Uterus (tissue), 4 donors: Measurements from ENCODE around the gene CCNDBP1. TPM values are rescaled to one million over a fixed set of nuclear protein-coding genes. Genes with fewer than 3 reads are reported as not detected.

Experiments used
- DNase-seq, 2 donors: peaks; one replicate each; pipeline ENCODE4 v3.0.0-alpha.2; 2019 to 2020
- H3K27ac ChIP-seq, 2 donors: fragments of 200-600 bp; sonication (generic); 1 replicate in 1 of 2; 2 replicates in 1 of 2; pipeline ENCODE4 v1.5.1; 2016 to 2018
- H3K27me3 ChIP-seq, 2 donors: fragments of 200-600 bp; sonication (generic); one replicate each; pipeline ENCODE4 v1.5.1; 2018 to 2019; ENCODE audit warnings: control low read depth in 1 of 2
- H3K36me3 ChIP-seq, 2 donors: fragments of 200-600 bp; sonication (generic); one replicate each; pipeline ENCODE4 v1.5.1; 2019; ENCODE audit warnings: control low read depth in 1 of 2
- H3K4me1 ChIP-seq, 2 donors: fragments of 200-600 bp; sonication (generic); one replicate each; pipeline ENCODE4 v1.5.1; 2018 to 2019; ENCODE audit warnings: control low read depth in 1 of 2
- H3K4me3 ChIP-seq, 2 donors: fragments of 200-600 bp; sonication (generic); 1 replicate in 1 of 2; 2 replicates in 1 of 2; pipeline ENCODE4 v1.5.1; 2018 to 2019; ENCODE audit warnings: mild to moderate bottlenecking in 1 of 2
- H3K9me3 ChIP-seq, 2 donors: fragments of 200-600 bp; sonication (generic); one replicate each; pipeline ENCODE4 v1.5.1; 2019; ENCODE audit warnings: control low read depth in 1 of 2
- POLR2A ChIP-seq, 2 donors: fragments of 450-650 bp; IDR thresholded peaks; one replicate each; pipeline ENCODE4 v1.6.1; 2016; ENCODE audit warnings: antibody characterized with exemption in 2 of 2, mild to moderate bottlenecking in 1 of 2, moderate library complexity in 1 of 2
- intact Hi-C: fragments of 100-400 bp; cut with DNase I; formaldehyde crosslinking; loops from one replicate; pipeline ENCODE4 v1.15.1; 2023; ENCODE audit warnings: low total_unique reads
- total RNA-seq, 4 donors: library from RNA; depleted of rRNA in 3 of 4; stranded (reverse); fragments of >200 nt in 3 of 4; gene quantifications; one replicate each; pipeline versions ENCODE4 v1.1.0 to v1.2.4, GENCODE V29; 2014 to 2023
- TF ChIP-seq, protein P1 (sequence below), 4 experiments: fragments of 200-600 bp in 2 of 4; fragments of 450-650 bp in 2 of 4; sonication (generic) in 2 of 4; IDR thresholded peaks; one replicate each; pipeline ENCODE4 v1.5.1; 2016 to 2019; ENCODE audit warnings: antibody characterized with exemption in 4 of 4, mild to moderate bottlenecking in 2 of 4, moderate library complexity in 1 of 4
- donor health status: DM: yes; HTN: yes; CAD: no.

Gene CCNDBP1
- total RNA-seq, 4 donors from 2014 or later, result 27.9 to 45.6 (median 44.0) TPM

- H3K4me1 ChIP-seq, result no peaks in the 10 kb centered on the region
- intact Hi-C loops, result no loop called here
- DNase-seq, result no peak
- no peaks in the 10 kb centered on the region for H3K36me3 ChIP-seq
- no peaks in the 10 kb centered on the region for H3K27me3 ChIP-seq
- no peaks in the 10 kb centered on the region for H3K9me3 ChIP-seq
- no peak overlapping the region for H3K27ac ChIP-seq
- no peak for TF ChIP-seq POLR2A (IDR thresholded peaks at IDR 0.05)
- TF ChIP-seq, protein P1, sequence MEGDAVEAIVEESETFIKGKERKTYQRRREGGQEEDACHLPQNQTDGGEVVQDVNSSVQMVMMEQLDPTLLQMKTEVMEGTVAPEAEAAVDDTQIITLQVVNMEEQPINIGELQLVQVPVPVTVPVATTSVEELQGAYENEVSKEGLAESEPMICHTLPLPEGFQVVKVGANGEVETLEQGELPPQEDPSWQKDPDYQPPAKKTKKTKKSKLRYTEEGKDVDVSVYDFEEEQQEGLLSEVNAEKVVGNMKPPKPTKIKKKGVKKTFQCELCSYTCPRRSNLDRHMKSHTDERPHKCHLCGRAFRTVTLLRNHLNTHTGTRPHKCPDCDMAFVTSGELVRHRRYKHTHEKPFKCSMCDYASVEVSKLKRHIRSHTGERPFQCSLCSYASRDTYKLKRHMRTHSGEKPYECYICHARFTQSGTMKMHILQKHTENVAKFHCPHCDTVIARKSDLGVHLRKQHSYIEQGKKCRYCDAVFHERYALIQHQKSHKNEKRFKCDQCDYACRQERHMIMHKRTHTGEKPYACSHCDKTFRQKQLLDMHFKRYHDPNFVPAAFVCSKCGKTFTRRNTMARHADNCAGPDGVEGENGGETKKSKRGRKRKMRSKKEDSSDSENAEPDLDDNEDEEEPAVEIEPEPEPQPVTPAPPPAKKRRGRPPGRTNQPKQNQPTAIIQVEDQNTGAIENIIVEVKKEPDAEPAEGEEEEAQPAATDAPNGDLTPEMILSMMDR (IDR thresholded peaks at IDR 0.05), result peak in 3 of 4 experiments; percentile 32 to 42 (median 39)
- H3K4me3 ChIP-seq, result no peak overlapping the region
Measured at GRCh38 chr15:43204016-43204901, 19.1 kb downstream of the CCNDBP1 start.

DNA sequence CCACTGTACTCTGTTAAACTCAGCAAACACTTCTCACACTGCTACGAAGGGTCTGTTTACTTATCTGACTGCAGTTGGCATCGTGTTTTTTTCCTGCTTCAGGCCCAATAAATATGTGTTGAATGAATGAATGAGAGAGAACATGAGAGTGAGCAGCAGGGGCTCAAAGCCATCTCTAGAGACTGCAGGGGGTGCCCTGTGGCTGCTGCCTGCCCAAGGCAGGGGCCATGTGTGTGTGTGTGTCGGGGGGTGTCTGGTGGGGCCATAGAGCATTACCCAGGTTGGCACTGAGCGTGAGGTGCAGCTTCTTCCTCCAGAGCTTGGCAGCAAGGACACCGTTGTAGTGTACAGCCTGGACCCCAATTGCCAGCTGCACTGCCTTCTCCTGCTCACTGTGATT, 20.9 kb downstream of the CCNDBP1 start:
- no peak overlapping the region for H3K4me3 ChIP-seq
- intact Hi-C loops, result no loop called here
- no peak for DNase-seq
- H3K27me3 ChIP-seq, result no peaks in the 10 kb centered on the region
- H3K4me1 ChIP-seq, result no peaks in the 10 kb centered on the region
- H3K27ac ChIP-seq, result no peak overlapping the region
- no peaks in the 10 kb centered on the region for H3K9me3 ChIP-seq
- TF ChIP-seq POLR2A (IDR thresholded peaks at IDR 0.05), result no peak
- TF ChIP-seq, protein P1 (IDR thresholded peaks at IDR 0.05), result no peak
- H3K36me3 ChIP-seq, result no peaks in the 10 kb centered on the region

GRCh38 chr15:43207024-43207423, 21.8 kb downstream of the CCNDBP1 start:
- Histone ChIP-seq H3K36me3 (no peaks in the 10 kb centered on the region), H3K4me1 (no peaks in the 10 kb centered on the region), H3K4me3 (no peak overlapping the region), H3K27ac (no peak overlapping the region), H3K9me3 (no peaks in the 10 kb centered on the region), H3K27me3 (no peaks in the 10 kb centered on the region)
- intact Hi-C loops, result no loop called here
- DNase-seq, result no peak
- TF ChIP-seq POLR2A (IDR thresholded peaks at IDR 0.05), result no peak
- TF ChIP-seq, protein P1 (IDR thresholded peaks at IDR 0.05), result no peak

DNA sequence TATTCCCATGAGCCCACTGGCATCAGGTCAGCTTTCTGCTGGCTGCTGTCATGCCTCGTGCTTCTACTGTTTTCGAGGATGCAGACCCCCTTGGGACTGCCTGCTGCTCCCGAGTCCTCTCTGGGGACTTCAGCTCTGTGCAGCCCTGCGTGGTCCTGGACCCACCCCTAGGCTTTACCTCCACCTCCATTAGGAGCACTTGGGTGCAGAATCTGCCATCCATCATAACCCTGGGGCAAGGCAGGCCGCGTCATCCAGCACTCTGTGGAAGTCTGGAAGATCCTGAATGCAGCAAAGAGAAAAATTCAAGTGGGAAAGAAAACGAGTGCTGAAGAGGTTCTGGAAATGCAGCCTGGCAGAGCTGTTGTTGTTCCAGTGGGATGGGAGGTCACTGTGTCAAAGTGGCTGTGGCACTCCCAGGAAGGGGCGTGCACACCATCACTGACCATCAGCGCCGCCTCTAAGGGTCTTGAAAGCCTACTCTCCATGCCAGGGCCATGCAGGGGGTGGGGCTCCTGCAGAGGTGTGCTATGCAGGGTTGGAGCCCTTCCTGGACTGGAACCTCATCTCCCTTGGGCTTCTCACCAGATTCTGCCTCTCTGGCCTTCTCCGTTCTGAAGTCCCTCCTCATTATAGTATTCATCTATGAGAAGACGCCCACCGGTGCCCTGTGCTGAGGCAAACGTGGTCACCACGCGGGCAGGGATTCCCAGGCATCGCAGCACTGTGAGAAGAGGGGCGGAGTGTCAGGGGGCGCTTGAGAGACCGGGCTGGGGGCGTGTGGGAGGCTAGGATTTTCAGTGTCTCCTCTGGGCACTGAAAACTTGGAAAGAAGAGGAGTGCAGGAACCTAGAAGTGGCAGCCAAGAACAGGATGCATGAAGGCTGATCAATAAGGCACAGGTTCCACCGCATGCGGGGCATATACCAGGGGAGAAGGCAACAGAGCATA, 23.1 kb downstream of the CCNDBP1 start:
- intact Hi-C loops, result no loop called here
- Histone ChIP-seq H3K36me3 (no peaks in the 10 kb centered on the region), H3K4me3 (no peak overlapping the region), H3K27ac (no peak overlapping the region), H3K4me1 (no peaks in the 10 kb centered on the region), H3K27me3 (no peaks in the 10 kb centered on the region), H3K9me3 (no peaks in the 10 kb centered on the region)
- no peak for TF ChIP-seq POLR2A (IDR thresholded peaks at IDR 0.05)
- TF ChIP-seq, protein P1 (IDR thresholded peaks at IDR 0.05), result no peak
- DNase-seq, result no peak
